Esophagus muscularis mucosa (tissue), 4 donors: ENCODE results near the gene BMI1.

ENCODE experiments used
- CTCF ChIP-seq, 3 experiments: fragments of 200-600 bp in 2 of 3; fragments of 450-650 bp in 1 of 3; sonication (generic) in 2 of 3; IDR thresholded peaks; one replicate each; pipeline ENCODE4 v1.5.1; 2017 to 2019; ENCODE audit warnings: antibody characterized with exemption in 3 of 3, mild to moderate bottlenecking in 2 of 3, moderate library complexity in 1 of 3
- EP300 ChIP-seq: sonication (generic); formaldehyde crosslinking; IDR thresholded peaks from one replicate; pipeline ENCODE4 v1.6.1; 2017; ENCODE audit warnings: antibody characterized with exemption
- POLR2A ChIP-seq: fragments of 450-650 bp; IDR thresholded peaks from one replicate; pipeline ENCODE4 v1.6.1; 2017; ENCODE audit warnings: antibody characterized with exemption, moderate library complexity, mild to moderate bottlenecking, low read depth
- POLR2AphosphoS5 ChIP-seq, 2 donors: sonication (generic); formaldehyde crosslinking; IDR thresholded peaks; one replicate each; pipeline ENCODE4 v1.6.1; 2017; ENCODE audit warnings: antibody characterized with exemption in 2 of 2

- no peak for TF ChIP-seq CTCF (IDR thresholded peaks at IDR 0.05)
- TF ChIP-seq EP300: no peak
- no peak for TF ChIP-seq POLR2AphosphoS5 (IDR thresholded peaks at IDR 0.05)
- TF ChIP-seq POLR2A: no peak
These were observed 30.3 kb downstream of the BMI1 start for GRCh38 chr10:22351131-22351703.
